Astrocyte of the hippocampus (primary cell): ENCODE measurements around the gene PKN2.

ENCODE experiments used
- DNase-seq: peaks from one replicate; pipeline ENCODE4 v3.0.0; 2011; ENCODE audit warnings: low read depth, low spot score

PKN2 gene

DNA sequence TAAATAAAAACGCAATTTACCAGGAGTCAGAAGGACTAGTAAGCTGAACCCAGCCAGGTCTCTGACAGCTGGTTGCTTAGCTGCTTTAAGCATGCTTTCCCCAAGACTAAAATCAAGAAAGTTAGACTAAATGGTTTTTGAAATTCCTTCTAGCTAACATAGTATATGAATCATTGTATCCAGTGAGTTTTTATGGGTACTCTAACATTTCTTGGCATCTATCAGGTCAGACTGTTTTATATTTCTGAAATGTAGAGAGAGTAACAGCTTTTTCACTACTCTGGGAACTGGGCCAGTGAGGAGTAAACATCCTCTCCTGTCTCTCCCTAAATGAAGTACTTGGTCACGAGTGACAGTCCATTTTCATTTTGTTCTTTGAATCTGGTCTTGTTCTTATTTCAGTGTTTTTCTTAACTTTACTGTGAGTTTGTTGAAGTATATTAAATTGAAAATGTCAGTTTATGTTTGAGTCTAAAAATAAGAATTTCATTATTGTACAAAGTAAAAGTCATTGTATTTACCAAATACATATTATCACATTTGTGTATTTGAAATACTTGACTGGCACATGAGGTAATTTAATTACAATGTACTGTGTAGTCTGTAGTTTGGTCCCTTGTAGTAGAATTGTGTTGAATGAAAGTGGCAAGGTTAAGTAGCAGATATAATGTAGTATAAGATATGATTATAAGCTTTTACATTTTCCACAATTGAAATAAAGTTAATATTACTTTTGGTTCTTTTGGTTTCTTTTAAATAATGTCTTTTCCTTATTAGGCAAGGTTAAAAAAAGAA lies 47.6 kb downstream of the PKN2 start:
- DNase-seq = peak; percentile 82

DNA sequence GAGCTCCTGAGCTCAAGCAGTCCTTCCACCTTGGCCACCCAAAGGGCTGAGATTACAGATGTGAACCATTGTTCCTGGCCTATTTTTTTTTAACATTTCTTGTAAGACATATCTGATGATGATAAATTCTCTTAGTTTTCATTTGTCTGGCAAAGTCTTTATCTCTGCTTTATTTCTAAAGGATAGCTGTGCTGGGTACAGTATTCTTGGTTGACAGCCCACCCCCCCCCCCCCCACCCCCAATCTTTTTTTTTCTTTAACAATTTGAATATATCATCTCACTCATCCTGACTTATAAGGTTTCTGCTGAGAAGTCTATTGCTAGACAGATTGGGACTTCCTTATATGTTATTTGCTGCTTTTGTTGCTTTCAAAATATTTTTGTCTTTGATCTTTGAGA lies 51.3 kb downstream of the PKN2 start:
- DNase-seq = no peak

DNA sequence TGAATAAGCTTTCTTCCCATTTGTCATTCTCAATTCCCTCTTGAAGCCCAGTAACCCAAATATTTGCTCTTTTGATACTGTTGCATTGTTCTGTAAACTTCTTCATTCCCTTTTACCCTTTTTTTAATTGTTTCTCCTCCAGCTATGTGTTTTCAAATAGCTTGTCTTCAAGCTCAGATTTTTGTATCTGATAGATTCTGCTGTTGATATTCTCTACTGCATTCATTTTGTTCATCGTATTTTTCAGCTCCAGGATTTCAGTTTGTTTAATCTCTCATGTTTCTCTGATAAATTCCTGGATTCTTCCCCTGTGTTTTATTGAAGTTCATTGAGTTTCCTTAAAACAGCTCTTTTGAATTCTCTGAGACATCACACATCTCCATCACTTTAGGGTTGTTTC lies 51.8 kb downstream of the PKN2 start:
- no peak for DNase-seq

- peak; percentile 36 for DNase-seq
Measured at GRCh38 chr1:88736633-88737248, 52.7 kb downstream of the PKN2 start.

- DNase-seq = no peak
Measured at GRCh38 chr1:88737338-88737927, 53.4 kb downstream of the PKN2 start.

DNA sequence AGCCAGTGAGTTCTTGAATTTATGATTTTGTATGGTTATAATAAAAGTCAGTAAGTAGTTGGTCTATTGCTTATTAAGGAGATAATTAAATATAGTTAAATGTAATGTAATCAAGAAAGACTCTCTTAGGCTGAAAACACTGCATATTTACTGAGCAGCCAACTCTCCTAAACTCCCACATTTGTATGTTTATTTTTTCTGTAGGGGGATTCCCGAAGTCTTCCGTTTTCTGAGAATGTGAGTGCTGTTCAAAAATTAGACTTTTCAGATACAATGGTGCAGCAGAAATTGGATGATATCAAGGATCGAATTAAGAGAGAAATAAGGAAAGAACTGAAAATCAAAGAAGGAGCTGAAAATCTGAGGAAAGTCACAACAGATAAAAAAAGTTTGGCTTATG lies 56.7 kb downstream of the PKN2 start:
- peak; percentile 9 for DNase-seq

DNA sequence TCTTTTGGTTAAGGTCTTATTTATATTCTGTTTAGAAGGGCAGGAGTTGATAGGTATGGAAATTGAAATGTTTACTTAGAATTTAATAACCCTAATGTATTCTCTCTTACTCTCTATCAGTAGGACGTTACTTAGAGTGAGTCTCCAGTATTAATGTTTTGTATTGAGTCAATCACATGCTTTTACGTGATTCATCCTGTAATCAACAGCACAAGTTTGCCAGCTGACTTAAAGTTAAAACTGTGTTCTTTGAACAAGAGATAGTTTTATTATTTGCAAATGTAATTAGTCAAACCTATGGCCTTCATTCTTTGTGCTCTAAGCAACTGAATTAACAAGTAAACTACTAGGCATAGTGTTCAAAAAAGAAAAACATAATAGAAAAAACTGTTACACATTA lies 57.3 kb downstream of the PKN2 start:
- DNase-seq = peak; percentile 14

DNA sequence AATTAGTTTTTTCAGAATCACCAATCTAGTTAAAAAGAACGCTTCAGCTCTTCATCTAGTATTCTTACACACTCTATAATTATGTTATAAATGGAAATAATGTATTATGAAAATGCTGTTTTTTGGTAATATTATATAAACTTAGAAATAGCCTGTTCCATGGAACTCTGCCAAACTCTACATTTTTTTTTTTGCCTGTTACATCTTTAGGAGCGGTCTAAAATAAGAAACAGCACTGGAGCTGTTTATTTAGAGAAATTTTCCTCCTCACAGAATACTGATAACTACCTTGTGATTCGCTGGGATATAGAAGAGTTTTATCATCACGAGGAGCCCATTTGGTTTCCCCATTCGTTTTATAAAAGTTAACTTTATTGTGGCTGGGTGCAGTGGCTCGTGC lies 58.5 kb downstream of the PKN2 start:
- DNase-seq = no peak

DNA sequence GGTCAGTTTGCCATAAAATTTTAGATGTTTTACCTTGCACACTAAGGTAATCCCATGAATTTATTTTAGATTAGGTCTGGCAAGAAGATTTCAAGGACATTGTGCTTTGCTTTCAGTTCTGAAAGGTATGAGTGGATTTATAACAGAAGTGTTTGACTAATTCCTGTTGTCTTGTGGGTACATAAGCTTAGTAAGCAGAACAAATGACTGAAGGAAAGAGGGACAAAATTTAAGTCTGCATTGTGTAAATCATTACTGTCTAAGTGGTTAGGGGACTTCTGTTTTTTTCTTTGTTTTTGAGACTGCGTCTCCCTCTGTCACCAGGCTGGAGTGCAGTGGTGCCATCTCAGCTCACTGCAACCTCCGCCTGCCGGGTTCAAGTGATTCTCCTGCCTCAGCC lies 60.1 kb downstream of the PKN2 start:
- DNase-seq = no peak

GRCh38 chr1:88746916-88747315 lies 62.8 kb downstream of the PKN2 start:
- no peak for DNase-seq

DNA sequence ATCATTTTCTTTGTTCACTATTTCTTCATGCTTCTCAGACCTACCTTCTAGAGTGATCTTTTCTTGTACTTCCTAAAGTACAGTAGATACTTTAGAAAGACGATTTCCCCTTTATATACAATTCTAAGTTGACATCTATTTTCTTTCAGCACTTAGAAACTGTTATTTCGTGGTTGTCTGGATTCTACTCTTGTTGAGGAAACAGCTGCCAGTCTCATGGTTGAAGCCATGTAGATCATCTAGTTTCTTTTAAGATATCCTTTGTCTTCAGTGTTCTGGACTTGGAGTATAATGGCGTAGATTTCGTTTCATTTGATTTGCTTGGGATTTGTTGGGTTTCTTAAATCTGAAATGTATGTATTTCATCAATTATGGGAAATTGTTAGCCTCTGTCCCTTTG lies 67.6 kb downstream of the PKN2 start:
- no peak for DNase-seq

- DNase-seq = no peak
Measured at GRCh38 chr1:88753506-88753905, 69.4 kb downstream of the PKN2 start.

GRCh38 chr1:88763649-88764406 lies 79.8 kb downstream of the PKN2 start:
- DNase-seq = peak; percentile 46

- no peak for DNase-seq
Measured at GRCh38 chr1:88768187-88768586, 84.1 kb downstream of the PKN2 start.

GRCh38 chr1:88768816-88769215 lies 84.7 kb downstream of the PKN2 start:
- DNase-seq = peak; percentile 12

GRCh38 chr1:88773540-88774150 lies 89.6 kb downstream of the PKN2 start:
- DNase-seq = peak; percentile 57

DNA sequence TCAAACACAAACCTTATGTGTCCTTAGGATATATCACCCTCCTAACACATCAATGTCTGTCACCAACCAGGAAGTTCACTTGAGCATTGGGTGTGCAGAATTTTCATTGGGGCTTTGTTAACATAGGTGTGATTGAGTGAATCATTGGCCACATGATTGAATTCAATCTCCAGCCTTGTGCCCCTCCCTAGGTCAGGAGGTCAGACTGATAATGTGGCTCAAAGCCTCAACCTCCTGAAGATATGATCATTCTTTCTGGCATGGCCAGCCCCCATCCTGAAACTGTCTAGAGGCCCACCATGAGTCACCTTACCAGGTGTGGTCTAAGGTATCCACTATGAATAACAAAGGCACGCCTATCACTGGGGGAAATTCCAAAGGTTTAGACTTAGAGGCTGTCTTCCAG lies 90.1 kb downstream of the PKN2 start:
- DNase-seq = peak; percentile 11

GRCh38 chr1:88777604-88778149 lies 93.6 kb downstream of the PKN2 start:
- no peak for DNase-seq

DNA sequence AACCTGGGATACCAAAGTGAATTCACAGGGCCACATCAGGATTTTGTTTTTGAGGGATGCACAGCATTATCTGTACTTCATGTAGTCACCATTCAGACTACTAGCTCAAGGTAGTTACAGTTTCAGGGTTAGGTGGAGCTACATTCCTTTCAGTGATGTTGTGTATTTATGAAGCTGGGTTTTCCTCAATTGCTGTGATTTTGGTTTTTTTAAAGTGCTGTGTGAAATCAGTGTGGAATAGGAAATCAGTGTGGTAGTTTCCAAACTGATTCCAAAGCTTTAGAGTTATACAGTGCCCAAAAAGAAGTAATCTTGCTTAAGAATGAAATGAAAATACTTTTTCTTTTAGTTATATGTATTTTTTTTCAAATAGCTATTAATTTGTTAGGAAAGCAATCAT lies 95.8 kb downstream of the PKN2 start:
- DNase-seq = no peak

DNA sequence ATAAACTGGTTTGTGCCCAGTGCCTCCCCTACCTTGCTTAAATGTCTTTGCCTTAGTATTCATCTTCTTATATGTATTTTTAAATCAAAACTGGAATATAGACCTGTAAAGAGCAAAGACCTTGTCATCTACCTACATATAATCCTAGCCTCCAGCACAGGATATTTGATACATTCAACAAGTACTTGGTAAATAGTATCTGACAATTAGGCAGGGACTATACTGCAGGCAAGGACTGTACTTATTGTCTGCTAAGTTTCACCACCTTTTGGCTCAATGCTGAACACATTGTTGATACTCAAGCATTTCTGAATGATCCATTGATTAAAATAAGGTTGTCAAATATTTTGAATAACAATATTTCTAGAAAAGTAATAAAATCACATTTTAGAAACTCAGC lies 96.4 kb downstream of the PKN2 start:
- no peak for DNase-seq

DNA sequence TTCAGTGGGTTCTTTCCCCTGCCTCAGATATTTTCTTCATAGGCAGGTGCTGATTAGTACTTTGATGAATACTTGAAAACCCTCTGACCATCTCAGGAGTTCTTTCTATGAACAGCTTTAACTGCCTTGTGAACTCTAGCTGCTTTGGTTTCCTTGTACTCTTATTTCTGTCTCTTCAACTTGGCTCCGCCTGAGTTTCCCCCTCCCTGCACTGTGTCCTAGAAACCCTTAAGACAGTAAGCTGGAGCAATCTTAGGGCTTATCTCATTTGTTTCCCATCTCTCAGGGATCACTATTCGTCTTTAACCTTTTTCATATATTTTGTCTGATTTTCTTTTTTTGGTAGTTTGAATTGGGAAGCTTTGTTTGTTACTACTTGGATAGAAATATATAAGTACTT lies 99.1 kb downstream of the PKN2 start:
- no peak for DNase-seq

- DNase-seq = no peak
Measured at GRCh38 chr1:88784551-88784950, 100.5 kb downstream of the PKN2 start.
